ENCODE data around the gene CDK12.
"Not testable (repeated sequence)": the region's sequence is repeated elsewhere in the genome, so short reads cannot be mapped to it uniquely, and the experiment has no call there.

The CDK12 gene

DNA sequence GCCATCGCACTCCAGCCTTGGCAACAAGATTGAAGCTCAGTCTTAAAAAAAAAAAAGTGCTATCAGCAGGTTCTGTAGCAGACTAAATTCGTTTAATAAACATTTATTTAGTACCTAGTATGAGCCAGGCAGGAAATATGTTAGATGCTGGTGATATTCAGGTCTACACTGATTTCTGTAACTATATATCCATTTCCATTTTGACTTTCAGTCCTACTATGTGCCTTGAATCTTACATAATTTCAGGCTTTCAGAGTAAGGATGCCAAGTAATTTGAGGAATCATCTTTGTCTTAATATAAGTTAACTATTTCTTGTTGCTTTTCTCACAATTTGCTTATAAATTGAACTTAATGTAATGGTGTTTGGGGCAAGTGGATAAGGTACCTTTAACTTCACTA lies 46.2 kb downstream of the CDK12 start:
- DNase-seq: no peak

DNA sequence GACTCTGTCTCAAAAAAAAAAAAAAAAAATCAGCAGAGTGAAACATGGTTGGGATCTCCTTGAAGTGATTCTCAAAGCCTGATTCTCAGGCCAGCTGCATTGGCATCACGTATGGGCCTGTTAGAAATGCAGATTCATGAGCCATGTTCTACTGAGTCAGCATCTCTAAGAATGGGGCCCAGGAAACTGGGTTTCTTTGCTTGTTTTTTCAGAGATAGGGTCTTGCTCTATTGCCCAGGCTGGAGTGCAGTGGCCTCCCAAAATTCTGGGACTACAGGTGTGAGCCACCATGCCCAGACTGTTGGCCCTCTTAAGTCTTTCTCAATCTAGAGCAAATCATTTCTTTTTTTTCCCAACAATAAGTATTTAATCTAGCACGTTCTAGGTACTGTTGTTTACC lies 47.7 kb downstream of the CDK12 start:
- no peak for DNase-seq

GRCh38 chr17:39513309-39513708 lies 52.0 kb downstream of the CDK12 start:
- no peak for DNase-seq

DNA sequence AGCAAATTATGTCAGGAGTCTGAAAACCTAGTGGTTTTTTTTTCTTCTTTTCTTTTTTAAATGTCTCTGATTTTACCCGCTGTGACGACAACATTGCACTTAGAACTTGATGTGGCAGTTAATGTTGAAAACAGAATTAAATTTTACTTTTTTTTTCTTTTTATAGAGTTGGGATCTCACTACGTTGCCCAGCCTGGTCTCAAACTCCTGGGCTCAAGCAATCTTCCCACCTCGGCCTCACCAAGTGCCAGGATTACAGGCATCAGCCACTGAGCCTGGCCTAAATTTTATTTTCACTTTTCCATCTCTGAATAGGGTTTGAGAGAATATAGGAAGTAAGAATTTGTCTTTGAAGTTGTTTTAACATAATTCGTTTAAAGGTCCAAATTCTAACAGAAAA lies 52.6 kb downstream of the CDK12 start:
- no peak for DNase-seq

- no peak for DNase-seq
Observed at GRCh38 chr17:39517224-39517623, 55.9 kb downstream of the CDK12 start.

GRCh38 chr17:39525801-39526506 lies 64.7 kb downstream of the CDK12 start:
- DNase-seq: no peak

GRCh38 chr17:39527220-39527813 lies 66.0 kb downstream of the CDK12 start:
- DNase-seq: no peak

DNA sequence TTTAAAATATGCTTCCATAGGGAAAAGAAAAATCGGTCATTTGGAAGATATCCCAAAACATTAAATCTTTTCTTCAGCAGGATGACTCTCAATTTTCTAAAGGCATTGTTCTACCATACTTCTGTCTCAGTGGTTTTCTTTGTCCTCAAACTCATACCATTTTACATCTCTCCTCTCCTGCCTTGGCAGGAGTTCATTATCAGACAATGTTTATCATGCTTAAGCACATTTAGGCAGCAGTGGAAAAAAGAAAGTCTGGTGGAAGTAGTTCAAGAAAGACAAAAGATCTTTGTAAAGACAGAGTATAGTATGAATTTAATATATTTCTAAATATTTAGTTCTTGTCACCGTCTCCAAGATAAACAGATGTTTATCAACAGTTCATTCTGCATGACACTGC lies 68.2 kb downstream of the CDK12 start:
- DNase-seq: no peak

DNA sequence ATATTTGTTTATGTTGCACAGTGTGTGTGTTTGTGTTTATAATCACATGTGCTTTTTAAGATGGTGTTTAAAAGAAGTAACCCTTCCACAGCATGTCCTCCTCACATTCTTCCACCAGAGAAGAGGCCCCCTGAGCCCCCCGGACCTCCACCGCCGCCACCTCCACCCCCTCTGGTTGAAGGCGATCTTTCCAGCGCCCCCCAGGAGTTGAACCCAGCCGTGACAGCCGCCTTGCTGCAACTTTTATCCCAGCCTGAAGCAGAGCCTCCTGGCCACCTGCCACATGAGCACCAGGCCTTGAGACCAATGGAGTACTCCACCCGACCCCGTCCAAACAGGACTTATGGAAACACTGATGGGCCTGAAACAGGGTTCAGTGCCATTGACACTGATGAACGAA lies 69.2 kb downstream of the CDK12 start:
- no peak for DNase-seq

DNA sequence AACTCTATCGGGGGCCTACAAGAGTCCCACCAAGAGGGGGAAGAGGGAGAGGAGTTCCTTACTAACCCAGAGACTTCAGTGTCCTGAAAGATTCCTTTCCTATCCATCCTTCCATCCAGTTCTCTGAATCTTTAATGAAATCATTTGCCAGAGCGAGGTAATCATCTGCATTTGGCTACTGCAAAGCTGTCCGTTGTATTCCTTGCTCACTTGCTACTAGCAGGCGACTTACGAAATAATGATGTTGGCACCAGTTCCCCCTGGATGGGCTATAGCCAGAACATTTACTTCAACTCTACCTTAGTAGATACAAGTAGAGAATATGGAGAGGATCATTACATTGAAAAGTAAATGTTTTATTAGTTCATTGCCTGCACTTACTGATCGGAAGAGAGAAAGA lies 70.0 kb downstream of the CDK12 start:
- DNase-seq: no peak

DNA sequence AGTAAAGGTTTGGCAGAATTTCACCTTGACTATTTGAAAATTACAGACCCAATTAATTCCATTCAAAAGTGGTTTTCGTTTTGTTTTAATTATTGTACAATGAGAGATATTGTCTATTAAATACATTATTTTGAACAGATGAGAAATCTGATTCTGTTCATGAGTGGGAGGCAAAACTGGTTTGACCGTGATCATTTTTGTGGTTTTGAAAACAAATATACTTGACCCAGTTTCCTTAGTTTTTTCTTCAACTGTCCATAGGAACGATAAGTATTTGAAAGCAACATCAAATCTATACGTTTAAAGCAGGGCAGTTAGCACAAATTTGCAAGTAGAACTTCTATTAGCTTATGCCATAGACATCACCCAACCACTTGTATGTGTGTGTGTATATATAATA lies 72.6 kb downstream of the CDK12 start:
- no peak for DNase-seq

- no peak for DNase-seq
Observed at GRCh38 chr17:39534768-39535405, 73.6 kb downstream of the CDK12 start.

DNA sequence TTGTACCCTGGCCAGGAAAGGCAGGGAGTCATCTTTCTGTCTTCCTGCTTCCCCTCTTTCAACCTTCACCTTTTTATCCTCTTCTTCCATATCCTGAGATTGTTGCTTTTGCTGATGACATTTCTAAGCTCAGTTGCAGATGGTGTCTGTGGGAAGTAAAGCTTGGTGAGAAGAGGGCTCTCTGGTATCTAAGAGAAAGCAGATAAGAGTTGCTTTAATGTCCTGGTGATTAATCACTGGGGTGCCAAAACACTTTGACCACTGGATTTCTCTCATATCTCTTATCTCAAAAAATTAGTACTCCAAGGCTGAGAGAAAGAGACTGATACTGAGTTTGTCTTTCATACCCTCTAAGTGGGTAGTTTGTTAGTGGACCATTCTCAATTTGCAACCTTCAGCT lies 75.2 kb downstream of the CDK12 start:
- no peak for DNase-seq

DNA sequence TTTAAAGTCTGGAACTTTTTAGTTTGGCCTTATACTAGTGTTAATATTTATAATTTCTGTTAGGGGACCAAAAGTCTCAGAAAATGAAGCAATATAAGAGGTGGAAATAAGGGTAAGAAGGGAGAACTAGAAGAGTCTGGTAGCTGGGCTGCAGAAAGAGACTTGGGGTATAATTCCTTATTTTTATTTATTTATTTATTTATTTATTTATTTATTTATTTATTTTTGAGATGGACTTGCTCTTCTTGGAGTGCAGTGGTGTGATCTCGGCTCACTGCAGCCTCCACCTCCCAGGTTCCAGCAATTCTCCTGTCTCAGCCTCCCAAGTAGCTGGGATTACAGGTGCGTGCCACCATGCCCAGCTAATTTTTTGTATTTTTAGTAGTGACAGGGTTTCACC lies 76.1 kb downstream of the CDK12 start:
- not testable (repeated sequence) for DNase-seq

- no peak for DNase-seq
Observed at GRCh38 chr17:39538866-39539265, 77.6 kb downstream of the CDK12 start.

DNA sequence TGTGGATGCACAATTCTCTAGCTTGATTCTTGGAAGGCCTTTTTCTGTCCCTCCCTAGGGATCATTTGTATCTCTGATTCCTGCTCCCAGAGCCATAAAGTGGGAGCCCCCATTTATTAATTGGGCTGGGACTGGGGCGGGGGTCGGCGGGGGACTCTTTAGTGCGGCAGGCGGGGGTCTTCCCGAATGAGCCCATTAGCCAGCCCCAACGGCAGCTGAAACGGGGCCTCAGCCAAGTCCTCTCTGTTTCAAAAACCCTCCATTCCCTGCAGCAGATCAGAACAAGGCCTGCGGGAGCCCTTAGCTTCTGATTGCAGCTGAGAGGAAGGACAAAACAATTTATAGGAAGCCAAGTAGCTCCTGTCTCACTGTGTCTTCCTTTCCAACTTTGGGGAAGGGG lies 79.3 kb downstream of the CDK12 start:
- DNase-seq: no peak

GRCh38 chr17:39541652-39542051 lies 80.4 kb downstream of the CDK12 start:
- DNase-seq: no peak

DNA sequence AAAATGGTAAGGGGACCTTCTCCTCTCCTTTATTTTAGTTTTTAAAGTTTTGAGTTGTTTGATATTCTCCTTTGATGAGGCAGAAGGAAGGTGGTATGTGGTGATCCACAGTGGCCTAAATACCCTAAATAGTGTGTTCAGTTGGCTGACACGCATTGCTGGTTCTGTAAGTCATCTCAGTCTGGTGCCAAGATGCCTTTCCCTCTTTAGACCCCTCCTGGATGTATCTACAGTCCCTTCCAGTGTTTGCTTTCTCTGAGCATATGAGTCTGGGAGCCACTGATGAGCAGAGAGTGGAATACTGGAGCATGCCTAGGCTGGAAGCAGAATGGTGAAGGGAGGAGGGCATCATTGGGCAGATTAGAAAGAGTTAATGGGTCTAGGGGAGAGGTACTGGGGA lies 81.9 kb downstream of the CDK12 start:
- no peak for DNase-seq

GRCh38 chr17:39543664-39544063 lies 82.4 kb downstream of the CDK12 start:
- DNase-seq: no peak

DNA sequence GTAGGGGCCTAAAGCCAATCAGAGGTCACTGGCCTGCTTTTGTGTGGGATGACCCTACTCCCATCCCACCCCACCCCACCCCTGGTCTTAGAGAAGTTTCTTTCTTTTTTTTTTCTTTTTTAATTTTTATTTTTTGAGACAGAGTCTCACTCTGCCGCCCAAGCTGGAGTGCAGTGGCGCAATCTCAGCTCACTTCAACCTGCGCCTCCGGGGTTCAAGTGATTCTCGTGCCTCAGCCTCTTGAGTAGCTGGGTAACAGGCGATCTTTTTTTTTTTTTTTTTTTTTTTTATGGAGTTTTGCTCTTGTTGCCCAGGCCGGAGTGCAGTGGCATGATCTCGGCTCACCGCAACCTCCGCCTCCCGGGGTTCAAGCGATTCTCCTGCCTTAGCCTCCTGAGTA lies 83.1 kb downstream of the CDK12 start:
- DNase-seq: not testable (repeated sequence)

- peak; percentile 35 to 71 (median 55) for DNase-seq
Observed at GRCh38 chr17:39547713-39548478, 86.6 kb downstream of the CDK12 start.

- no peak for DNase-seq
Observed at GRCh38 chr17:39548494-39549225, 87.4 kb downstream of the CDK12 start.
